Activated CD4-positive, alpha-beta T cell treated with anti-CD3 and anti-CD28 coated beads, Interleukin-2, amount 50 U/mL, for 4 hours (primary cell): ENCODE measurements around the gene TWIST2.

ENCODE experiments used
- DNase-seq, 2 experiments: peaks; one replicate each; pipeline ENCODE4 v3.0.0-alpha.2; 2020

Gene TWIST2

GRCh38 chr2:238847841-238848690, at the start of gene TWIST2:
TWIST2 (plus strand) TSS chr2:238848085; CDS start chr2:238848216, 131 bp downstream.
- DNase-seq, result no peak

GRCh38 chr2:238801791-238802190, 46.1 kb upstream of the TWIST2 start:
- no peak for DNase-seq

GRCh38 chr2:238802957-238803356, 44.9 kb upstream of the TWIST2 start:
- DNase-seq, result no peak

GRCh38 chr2:238803996-238804870, 43.7 kb upstream of the TWIST2 start:
- no peak for DNase-seq

GRCh38 chr2:238808761-238809160, 39.1 kb upstream of the TWIST2 start:
- DNase-seq, result no peak

- no peak for DNase-seq
Observed at GRCh38 chr2:238810321-238810720, 37.6 kb upstream of the TWIST2 start.

- no peak for DNase-seq
Observed at GRCh38 chr2:238811293-238811692, 36.6 kb upstream of the TWIST2 start.

GRCh38 chr2:238811759-238812158, 36.1 kb upstream of the TWIST2 start:
- no peak for DNase-seq

GRCh38 chr2:238813109-238813508, 34.8 kb upstream of the TWIST2 start:
- DNase-seq, result no peak

- no peak for DNase-seq
Observed at GRCh38 chr2:238814815-238815214, 33.1 kb upstream of the TWIST2 start.

- DNase-seq, result no peak
Observed at GRCh38 chr2:238816291-238816690, 31.6 kb upstream of the TWIST2 start.

GRCh38 chr2:238817382-238817781, 30.5 kb upstream of the TWIST2 start:
- no peak for DNase-seq

GRCh38 chr2:238817891-238818290, 30.0 kb upstream of the TWIST2 start:
- DNase-seq, result no peak

- no peak for DNase-seq
Observed at GRCh38 chr2:238818561-238818960, 29.3 kb upstream of the TWIST2 start.

- DNase-seq, result no peak
Observed at GRCh38 chr2:238820197-238820596, 27.7 kb upstream of the TWIST2 start.

GRCh38 chr2:238820916-238821315, 27.0 kb upstream of the TWIST2 start:
- DNase-seq, result no peak

- DNase-seq, result no peak
Observed at GRCh38 chr2:238821391-238821790, 26.5 kb upstream of the TWIST2 start.

GRCh38 chr2:238821944-238822670, 25.8 kb upstream of the TWIST2 start:
- DNase-seq, result no peak

- no peak for DNase-seq
Observed at GRCh38 chr2:238822955-238823354, 24.9 kb upstream of the TWIST2 start.

GRCh38 chr2:238831177-238831576, 16.7 kb upstream of the TWIST2 start:
- no peak for DNase-seq

GRCh38 chr2:238834982-238835381, 12.9 kb upstream of the TWIST2 start:
- DNase-seq, result no peak

- no peak for DNase-seq
Observed at GRCh38 chr2:238835726-238836301, 12.1 kb upstream of the TWIST2 start.
